Measurements from ENCODE around the gene RAB4B. TPM values are rescaled to one million over a fixed set of nuclear protein-coding genes. Genes with fewer than 3 reads are reported as not detected.

RAB4B gene
- total RNA-seq, 2 donors from 2014 or later: 20.4 to 23.3 TPM

- H3K9me3 ChIP-seq: no peaks in the 10 kb centered on the region
- peaks cover 81% of the 10 kb centered on the region for H3K4me1 ChIP-seq
- no peak overlapping the region for H3K4me3 ChIP-seq
- DNase-seq: peak in 3 of 4 donors; percentile 54 to 81 (median 60)
- no peaks in the 10 kb centered on the region for H3K27me3 ChIP-seq
- peak; percentile 7 for ATAC-seq
- H3K36me3 ChIP-seq (replicated peaks in 1 of 2; ENCODE audit: insufficient read depth in 1 of 2, low read depth in 2 of 2): no peaks in the 10 kb centered on the region
- peak overlapping the region in 2 of 4 donors; percentile 67 to 69 for H3K27ac ChIP-seq
- TF ChIP-seq CTCF (IDR thresholded peaks at IDR 0.05) (peak in 6 of 7 experiments; percentile 24 to 56 (median 44)), POLR2A (IDR thresholded peaks at IDR 0.05) (no peak)
- WGBS, 2 donors: 48 to 75% methylated on average over 19 to 24 of the region's 26 CpGs
- intact Hi-C loops (cut with DNase I): no loop called here
Measured at GRCh38 chr19:40806423-40807146, 28.5 kb downstream of the RAB4B start.

DNA sequence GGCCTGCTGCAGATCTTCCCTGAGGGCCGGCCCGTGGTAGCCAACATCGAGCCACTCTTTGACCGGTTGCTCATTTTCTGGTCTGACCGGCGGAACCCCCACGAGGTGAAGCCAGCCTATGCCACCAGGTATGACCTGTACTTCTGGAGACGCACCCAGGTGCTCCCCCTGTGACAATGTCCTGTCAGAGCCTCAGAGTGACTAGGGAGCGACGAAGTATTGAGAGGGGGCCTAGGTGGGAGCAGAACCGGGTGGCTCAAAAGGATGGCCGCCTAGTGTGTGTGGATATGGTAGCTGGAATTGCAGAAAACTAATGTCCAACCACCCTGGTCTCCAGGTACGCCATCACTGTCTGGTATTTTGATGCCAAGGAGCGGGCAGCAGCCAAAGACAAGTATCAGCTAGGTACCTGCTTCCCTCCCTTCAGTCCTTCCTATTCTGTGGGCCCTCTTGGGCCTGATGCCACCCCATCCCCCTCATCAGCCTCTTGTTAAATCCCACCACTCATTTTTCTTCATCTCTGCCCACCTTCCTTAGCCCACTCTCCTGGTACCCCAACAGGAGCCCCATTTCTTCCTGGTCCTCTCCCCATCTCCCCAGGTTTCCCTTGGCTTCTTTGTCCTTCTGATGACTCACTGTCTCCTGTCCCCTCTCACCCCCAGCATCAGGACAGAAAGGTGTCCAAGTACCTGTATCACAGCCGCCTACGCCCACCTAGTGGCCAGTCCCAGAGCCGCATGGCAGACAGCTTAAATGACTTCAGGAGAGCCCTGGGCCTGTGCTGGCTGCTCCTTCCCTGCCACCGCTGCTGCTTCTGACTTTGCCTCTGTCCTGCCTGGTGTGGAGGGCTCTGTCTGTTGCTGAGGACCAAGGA lies 29.3 kb downstream of the RAB4B start:
- WGBS, 2 donors: 67 to 71% methylated on average over 10 to 18 of the region's 18 CpGs
- Histone ChIP-seq H3K4me3 (no peak overlapping the region), H3K27me3 (no peaks in the 10 kb centered on the region), H3K27ac (peak overlapping the region in 2 of 4 donors; percentile 16 to 19), H3K4me1 (peaks cover 77% of the 10 kb centered on the region), H3K36me3 (replicated peaks in 1 of 2; ENCODE audit: insufficient read depth in 1 of 2, low read depth in 2 of 2) (no peaks in the 10 kb centered on the region), H3K9me3 (no peaks in the 10 kb centered on the region)
- ATAC-seq (no peak), DNase-seq (no peak)
- intact Hi-C loops (cut with DNase I): no loop called here
- TF ChIP-seq POLR2A (IDR thresholded peaks at IDR 0.05) (no peak), CTCF (IDR thresholded peaks at IDR 0.05) (peak in 4 of 7 experiments; percentile 10 to 30 (median 22))

DNA sequence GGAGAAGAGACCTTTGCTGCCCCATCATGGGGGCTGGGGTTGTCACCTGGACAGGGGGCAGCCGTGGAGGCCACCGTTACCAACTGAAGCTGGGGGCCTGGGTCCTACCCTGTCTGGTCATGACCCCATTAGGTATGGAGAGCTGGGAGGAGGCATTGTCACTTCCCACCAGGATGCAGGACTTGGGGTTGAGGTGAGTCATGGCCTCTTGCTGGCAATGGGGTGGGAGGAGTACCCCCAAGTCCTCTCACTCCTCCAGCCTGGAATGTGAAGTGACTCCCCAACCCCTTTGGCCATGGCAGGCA lies 29.9 kb downstream of the RAB4B start:
- H3K4me3 ChIP-seq: no peak overlapping the region
- H3K36me3 ChIP-seq (replicated peaks in 1 of 2; ENCODE audit: insufficient read depth in 1 of 2, low read depth in 2 of 2): no peaks in the 10 kb centered on the region
- 57 to 100% methylated on average over 1 of the region's 2 CpGs for WGBS, 2 donors
- no peaks in the 10 kb centered on the region for H3K9me3 ChIP-seq
- no peaks in the 10 kb centered on the region for H3K27me3 ChIP-seq
- DNase-seq (no peak), ATAC-seq (no peak)
- intact Hi-C loops (cut with DNase I): no loop called here
- TF ChIP-seq CTCF (IDR thresholded peaks at IDR 0.05) (no peak), POLR2A (IDR thresholded peaks at IDR 0.05) (no peak)
- H3K4me1 ChIP-seq: peaks cover 71% of the 10 kb centered on the region
- H3K27ac ChIP-seq: no peak overlapping the region

DNA sequence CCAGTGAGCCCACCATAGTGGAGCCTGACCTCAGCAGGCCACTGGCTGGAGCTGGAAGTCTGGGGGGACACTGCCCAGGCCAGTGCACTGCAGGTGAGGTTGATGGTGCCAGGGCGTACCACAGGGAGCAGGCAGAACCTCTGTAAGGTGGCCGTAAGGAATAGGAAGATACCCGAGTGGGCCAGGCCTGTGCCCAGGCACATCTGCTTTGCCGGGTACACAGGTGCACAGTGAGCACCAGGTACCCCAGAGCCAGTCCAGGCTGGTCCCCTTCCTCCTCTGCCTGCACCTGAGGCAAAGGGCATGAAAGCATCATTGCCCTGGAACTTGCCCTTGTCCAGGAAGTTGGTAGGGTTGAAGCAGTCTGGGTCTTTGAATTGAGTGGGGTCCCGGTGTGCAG lies 30.4 kb downstream of the RAB4B start:
- ATAC-seq: no peak
- TF ChIP-seq POLR2A (IDR thresholded peaks at IDR 0.05): no peak
- TF ChIP-seq CTCF (IDR thresholded peaks at IDR 0.05): no peak
- Histone ChIP-seq H3K27me3 (no peaks in the 10 kb centered on the region), H3K4me1 (peaks cover 66% of the 10 kb centered on the region), H3K4me3 (no peak overlapping the region), H3K27ac (no peak overlapping the region), H3K9me3 (no peaks in the 10 kb centered on the region), H3K36me3 (replicated peaks in 1 of 2; ENCODE audit: insufficient read depth in 1 of 2, low read depth in 2 of 2) (no peaks in the 10 kb centered on the region)
- intact Hi-C loops (cut with DNase I): no loop called here
- 83% methylated on average over 5 of the region's 5 CpGs; no CpG with 5 or more reads in 1 of the 2 donors for WGBS, 2 donors
- DNase-seq: no peak

Measured in body of pancreas (tissue), 4 donors.